Mammary epithelial cell (primary cell): Measurements from ENCODE around the gene CHI3L1.

Source experiments
- EZH2 ChIP-seq: IDR thresholded peaks from 2 replicates; pipeline ENCODE4 v1.6.1; 2012; ENCODE audit warnings: low read length, inconsistent platforms, borderline replicate concordance
- TF ChIP-seq, protein P1 (sequence below), 2 donors: IDR thresholded peaks in 1 of 2; conservative IDR thresholded peaks in 1 of 2; 2 replicates each; pipeline ENCODE4 v1.5.1; 2011 to 2012; ENCODE audit warnings: inconsistent platforms in 2 of 2, low read length in 2 of 2, mild to moderate bottlenecking in 2 of 2, control low read depth in 1 of 2, low read depth in 1 of 2; ENCODE audit not compliant: insufficient read depth in 1 of 2; ENCODE audit errors: extremely low read depth in 1 of 2

DNA sequence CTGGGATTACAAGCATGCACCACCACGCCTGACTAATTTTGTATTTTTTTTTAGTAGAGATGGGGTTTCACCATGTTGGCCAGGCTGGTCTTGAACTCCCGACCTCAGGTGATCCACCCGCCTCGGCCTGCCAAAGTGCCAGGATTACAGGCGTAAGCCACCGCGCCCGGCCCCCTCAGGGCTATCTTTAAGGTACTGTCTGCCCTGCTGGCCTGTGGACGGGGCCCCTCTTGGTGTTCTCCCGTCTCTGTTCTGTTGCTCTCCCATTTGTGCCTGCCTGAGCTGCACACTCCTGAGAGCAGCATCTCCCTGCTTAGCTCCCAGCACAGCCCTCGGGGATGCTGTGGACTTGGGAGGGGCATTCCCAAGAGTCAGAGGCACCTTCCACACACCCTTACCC lies 24.8 kb downstream of the CHI3L1 start:
- TF ChIP-seq, protein P1, sequence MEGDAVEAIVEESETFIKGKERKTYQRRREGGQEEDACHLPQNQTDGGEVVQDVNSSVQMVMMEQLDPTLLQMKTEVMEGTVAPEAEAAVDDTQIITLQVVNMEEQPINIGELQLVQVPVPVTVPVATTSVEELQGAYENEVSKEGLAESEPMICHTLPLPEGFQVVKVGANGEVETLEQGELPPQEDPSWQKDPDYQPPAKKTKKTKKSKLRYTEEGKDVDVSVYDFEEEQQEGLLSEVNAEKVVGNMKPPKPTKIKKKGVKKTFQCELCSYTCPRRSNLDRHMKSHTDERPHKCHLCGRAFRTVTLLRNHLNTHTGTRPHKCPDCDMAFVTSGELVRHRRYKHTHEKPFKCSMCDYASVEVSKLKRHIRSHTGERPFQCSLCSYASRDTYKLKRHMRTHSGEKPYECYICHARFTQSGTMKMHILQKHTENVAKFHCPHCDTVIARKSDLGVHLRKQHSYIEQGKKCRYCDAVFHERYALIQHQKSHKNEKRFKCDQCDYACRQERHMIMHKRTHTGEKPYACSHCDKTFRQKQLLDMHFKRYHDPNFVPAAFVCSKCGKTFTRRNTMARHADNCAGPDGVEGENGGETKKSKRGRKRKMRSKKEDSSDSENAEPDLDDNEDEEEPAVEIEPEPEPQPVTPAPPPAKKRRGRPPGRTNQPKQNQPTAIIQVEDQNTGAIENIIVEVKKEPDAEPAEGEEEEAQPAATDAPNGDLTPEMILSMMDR (conservative IDR thresholded peaks at IDR 0.05 in 1 of 2, IDR thresholded peaks at IDR 0.05 in 1 of 2; ENCODE audit: extremely low read depth in 1 of 2, insufficient read depth in 1 of 2, low read depth in 1 of 2, low read length in 2 of 2), result no peak
- TF ChIP-seq EZH2, result no peak
